Activated CD4-positive, CD25-positive, alpha-beta regulatory T cell treated with anti-CD3 and anti-CD28 coated beads, Interleukin-2, amount 50 U/mL, for 24 hours (primary cell): ENCODE measurements around the gene SHBG.
"Not testable (repeated sequence)": the region's sequence is repeated elsewhere in the genome, so short reads cannot be mapped to it uniquely, and the experiment has no call there.

Experiments used
- ATAC-seq, 2 donors: fragments of 150-1000 bp; cut with Tn5 transposase; one replicate each; pipeline ENCODE4 v1.10.0; 2021; ENCODE audit warnings: mild to moderate bottlenecking in 1 of 2, moderate library complexity in 1 of 2

SHBG gene

GRCh38 chr17:7629939-7630571 is at the start of gene SHBG:
Gene SHBG (plus strand): TSS chr17:7630135. CDS start chr17:7630173, 38 bp downstream.
- ATAC-seq = no peak

- ATAC-seq = no peak
These were observed 49.0 kb upstream of the SHBG start for GRCh38 chr17:7580604-7581575.

- no peak for ATAC-seq
These were observed 47.3 kb upstream of the SHBG start for GRCh38 chr17:7582396-7583252.

- ATAC-seq = peak; percentile 71
These were observed 46.5 kb upstream of the SHBG start, which contains the start of gene MPDU1 for GRCh38 chr17:7583253-7584109. Gene MPDU1 (plus strand): TSS chr17:7583852. CDS start chr17:7583863, 11 bp downstream.

- ATAC-seq = no peak
These were observed 43.1 kb upstream of the SHBG start for GRCh38 chr17:7586673-7587419.

GRCh38 chr17:7587420-7588151 is 42.3 kb upstream of the SHBG start:
- no peak for ATAC-seq

GRCh38 chr17:7588553-7589203 is 41.3 kb upstream of the SHBG start:
- no peak for ATAC-seq

- ATAC-seq = peak; percentile 75 to 76
These were observed 40.6 kb upstream of the SHBG start for GRCh38 chr17:7589204-7589868.

GRCh38 chr17:7589891-7590691 is 39.8 kb upstream of the SHBG start, which contains the start of gene SOX15:
Gene SOX15 (minus strand): TSS chr17:7590094. CDS start chr17:7589676, 418 bp downstream.
- no peak for ATAC-seq

- no peak for ATAC-seq
These were observed 39.2 kb upstream of the SHBG start for GRCh38 chr17:7590743-7591142.

GRCh38 chr17:7591596-7591995 is 38.3 kb upstream of the SHBG start:
- no peak for ATAC-seq

- no peak for ATAC-seq
These were observed 37.4 kb upstream of the SHBG start for GRCh38 chr17:7592422-7593021.

- ATAC-seq = no peak
These were observed 36.6 kb upstream of the SHBG start for GRCh38 chr17:7593296-7593695.

- ATAC-seq = not testable (repeated sequence)
These were observed 32.4 kb upstream of the SHBG start for GRCh38 chr17:7597561-7597960.

GRCh38 chr17:7606280-7606679 is 23.7 kb upstream of the SHBG start:
- ATAC-seq = no peak

- no peak for ATAC-seq
These were observed 19.3 kb upstream of the SHBG start for GRCh38 chr17:7610641-7611040.

- no peak for ATAC-seq
These were observed 18.2 kb upstream of the SHBG start for GRCh38 chr17:7611635-7612293.
